KOPT-K1 (cell line): Measurements from ENCODE around the gene RORC.
"Not testable (repeated sequence)": the region's sequence is repeated elsewhere in the genome, so short reads cannot be mapped to it uniquely, and the experiment has no call there.

Experiments
- H3K27ac ChIP-seq: fragments of 200-600 bp; sonication (generic); 2 replicates; pipeline ENCODE4 v1.5.1; 2016; ENCODE audit warnings: antibody characterized with exemption, mild to moderate bottlenecking, low read depth, low read length; ENCODE audit not compliant: poor library complexity, severe bottlenecking
- H3K36me3 ChIP-seq: fragments of 200-600 bp; sonication (generic); 2 replicates; pipeline ENCODE4 v1.5.1; 2017; ENCODE audit warnings: antibody characterized with exemption, mild to moderate bottlenecking, low read length, moderate library complexity; ENCODE audit not compliant: insufficient read depth
- H3K9me3 ChIP-seq: fragments of 200-600 bp; sonication (generic); 2 replicates; pipeline ENCODE4 v1.5.1; 2017; ENCODE audit warnings: antibody characterized with exemption, low read length, mild to moderate bottlenecking; ENCODE audit not compliant: insufficient read depth, poor library complexity, severe bottlenecking

Gene RORC

GRCh38 chr1:151831605-151832004 is at the start of gene RORC:
TSS of gene RORC (minus strand) at chr1:151831802. CDS start at chr1:151831764, 38 bp downstream.
- Histone ChIP-seq H3K27ac (no peak within 1 kb of the TSS), H3K36me3 (no peaks in the 10 kb centered on the region), H3K9me3 (no peaks in the 10 kb centered on the region)

- no peaks in the 10 kb centered on the region for H3K36me3 ChIP-seq
- H3K27ac ChIP-seq, result no peak overlapping the region
- H3K9me3 ChIP-seq, result no peaks in the 10 kb centered on the region
These were observed 44.0 kb upstream of the RORC start for GRCh38 chr1:151875419-151876097.

- not testable (repeated sequence) for H3K27ac ChIP-seq, H3K36me3 ChIP-seq, H3K9me3 ChIP-seq
These were observed 41.2 kb upstream of the RORC start for GRCh38 chr1:151872776-151873175.

- H3K36me3 ChIP-seq, result no peaks in the 10 kb centered on the region
- no peak overlapping the region for H3K27ac ChIP-seq
- H3K9me3 ChIP-seq, result no peaks in the 10 kb centered on the region
These were observed 39.9 kb upstream of the RORC start for GRCh38 chr1:151871284-151872030.

- H3K9me3 ChIP-seq, result no peaks in the 10 kb centered on the region
- no peak overlapping the region for H3K27ac ChIP-seq
- no peaks in the 10 kb centered on the region for H3K36me3 ChIP-seq
These were observed 36.9 kb upstream of the RORC start for GRCh38 chr1:151868486-151868885.

- Histone ChIP-seq H3K36me3 (no peaks in the 10 kb centered on the region), H3K9me3 (no peaks in the 10 kb centered on the region), H3K27ac (no peak overlapping the region)
These were observed 36.3 kb upstream of the RORC start for GRCh38 chr1:151867765-151868411.

GRCh38 chr1:151867321-151867720 is 35.7 kb upstream of the RORC start:
- no peak overlapping the region for H3K27ac ChIP-seq
- no peaks in the 10 kb centered on the region for H3K9me3 ChIP-seq
- no peaks in the 10 kb centered on the region for H3K36me3 ChIP-seq

- no peak overlapping the region for H3K27ac ChIP-seq
- no peaks in the 10 kb centered on the region for H3K36me3 ChIP-seq
- H3K9me3 ChIP-seq, result no peaks in the 10 kb centered on the region
These were observed 32.8 kb upstream of the RORC start for GRCh38 chr1:151864411-151864810.

- Histone ChIP-seq H3K9me3 (no peaks in the 10 kb centered on the region), H3K36me3 (no peaks in the 10 kb centered on the region), H3K27ac (no peak overlapping the region)
These were observed 31.0 kb upstream of the RORC start for GRCh38 chr1:151862604-151863003.

GRCh38 chr1:151860504-151861187 is 29.0 kb upstream of the RORC start:
- Histone ChIP-seq H3K36me3 (no peaks in the 10 kb centered on the region), H3K9me3 (no peaks in the 10 kb centered on the region), H3K27ac (no peak overlapping the region)

- Histone ChIP-seq H3K36me3 (no peaks in the 10 kb centered on the region), H3K27ac (no peak overlapping the region), H3K9me3 (no peaks in the 10 kb centered on the region)
These were observed 28.3 kb upstream of the RORC start for GRCh38 chr1:151859891-151860293.

- no peaks in the 10 kb centered on the region for H3K9me3 ChIP-seq
- H3K27ac ChIP-seq, result no peak overlapping the region
- H3K36me3 ChIP-seq, result no peaks in the 10 kb centered on the region
These were observed 27.5 kb upstream of the RORC start for GRCh38 chr1:151858886-151859665.

GRCh38 chr1:151858030-151858746 is 26.6 kb upstream of the RORC start:
- H3K27ac ChIP-seq, result no peak overlapping the region
- no peaks in the 10 kb centered on the region for H3K36me3 ChIP-seq
- no peaks in the 10 kb centered on the region for H3K9me3 ChIP-seq

- Histone ChIP-seq H3K27ac (no peak overlapping the region), H3K36me3 (no peaks in the 10 kb centered on the region), H3K9me3 (no peaks in the 10 kb centered on the region)
These were observed 24.3 kb upstream of the RORC start for GRCh38 chr1:151855933-151856332.
